Subcutaneous adipose tissue (tissue), 4 donors: ENCODE data around the gene TRIM38. TPM values are rescaled to one million over a fixed set of nuclear protein-coding genes. Genes with fewer than 3 reads are reported as not detected.

Experiments used
- CTCF ChIP-seq: fragments of 450-650 bp; IDR thresholded peaks from one replicate; pipeline ENCODE4 v1.5.1; 2016; ENCODE audit warnings: low read depth, mild to moderate bottlenecking, control low read depth, antibody characterized with exemption, moderate library complexity
- total RNA-seq, 4 donors: library from RNA; depleted of rRNA; stranded (reverse); fragments of >200 nt; gene quantifications; one replicate each; pipeline ENCODE4 v1.1.0, GENCODE V29; 2016

Gene TRIM38
- total RNA-seq, 4 donors from 2014 or later, result 10.2 to 20.4 (median 11.2) TPM

- TF ChIP-seq CTCF, result no peak
These were observed 29.3 kb downstream of the TRIM38 start for GRCh38 chr6:25991785-25992412.

DNA sequence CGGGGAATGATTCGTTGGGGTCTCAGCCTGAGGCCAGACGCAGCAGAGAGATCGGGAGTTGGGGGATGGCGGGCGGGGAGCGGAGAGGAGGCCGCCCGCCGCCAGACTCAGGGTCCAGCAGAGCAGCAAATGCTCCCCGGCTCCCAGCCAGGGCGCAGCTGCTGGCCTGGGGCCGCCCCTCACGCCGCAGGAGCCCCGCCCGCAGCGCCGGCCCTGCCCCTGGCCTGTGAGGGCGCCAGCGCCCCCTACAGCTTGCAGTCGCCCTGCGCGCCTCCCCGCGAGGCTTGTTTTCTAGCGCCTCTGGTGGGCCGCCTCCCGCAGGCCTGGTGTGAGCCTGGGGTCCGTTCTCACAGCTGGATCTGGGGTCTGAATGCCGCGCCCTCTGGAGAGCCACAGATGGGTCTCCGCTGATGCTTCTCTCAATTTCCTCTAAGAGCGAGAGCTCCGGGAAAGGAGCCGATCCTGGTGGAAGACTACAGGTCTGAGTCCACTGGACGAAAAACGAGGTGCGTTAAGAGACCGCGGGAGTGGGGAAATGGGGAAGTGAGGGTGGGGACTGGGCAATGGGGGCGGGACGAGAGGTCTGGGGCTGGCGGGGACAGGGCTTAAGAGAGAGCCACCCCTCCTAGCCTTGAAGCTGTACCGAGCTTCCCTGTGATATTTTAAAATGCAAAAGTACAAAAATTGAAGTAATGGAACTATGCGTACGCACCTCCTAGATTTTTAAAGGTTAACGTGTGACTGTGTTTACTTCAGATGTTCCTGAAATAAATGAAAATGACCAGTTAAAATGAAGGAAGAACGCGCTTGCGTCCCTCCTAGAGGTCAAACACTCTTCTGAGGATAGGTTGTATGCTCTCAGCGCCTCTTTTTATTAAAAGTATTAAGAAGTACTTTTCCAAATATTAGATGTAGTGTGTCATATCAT lies 30.1 kb downstream of the TRIM38 start:
- TF ChIP-seq CTCF, result no peak

DNA sequence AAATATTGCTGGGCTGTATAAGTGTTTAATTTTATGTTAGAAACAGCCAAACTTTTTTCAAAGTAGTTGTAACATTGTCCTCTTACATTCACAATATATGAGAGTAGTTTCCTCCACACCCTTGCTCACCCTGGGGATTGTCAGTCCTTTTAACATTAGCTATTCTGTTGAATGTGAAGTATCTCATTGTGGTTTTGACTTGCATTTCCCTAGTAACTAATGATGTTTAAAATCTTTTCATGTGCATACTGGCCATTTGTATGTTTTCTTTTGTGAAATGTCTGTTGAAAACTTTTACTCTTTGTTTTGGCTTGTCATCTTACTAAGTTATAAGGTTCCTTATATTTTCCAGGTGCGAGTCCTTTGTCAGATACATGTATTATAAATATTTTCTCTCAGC lies 32.9 kb downstream of the TRIM38 start:
- no peak for TF ChIP-seq CTCF

GRCh38 chr6:25997921-25998320 lies 35.3 kb downstream of the TRIM38 start:
- no peak for TF ChIP-seq CTCF

GRCh38 chr6:25998379-25998778 lies 35.8 kb downstream of the TRIM38 start:
- TF ChIP-seq CTCF, result no peak

DNA sequence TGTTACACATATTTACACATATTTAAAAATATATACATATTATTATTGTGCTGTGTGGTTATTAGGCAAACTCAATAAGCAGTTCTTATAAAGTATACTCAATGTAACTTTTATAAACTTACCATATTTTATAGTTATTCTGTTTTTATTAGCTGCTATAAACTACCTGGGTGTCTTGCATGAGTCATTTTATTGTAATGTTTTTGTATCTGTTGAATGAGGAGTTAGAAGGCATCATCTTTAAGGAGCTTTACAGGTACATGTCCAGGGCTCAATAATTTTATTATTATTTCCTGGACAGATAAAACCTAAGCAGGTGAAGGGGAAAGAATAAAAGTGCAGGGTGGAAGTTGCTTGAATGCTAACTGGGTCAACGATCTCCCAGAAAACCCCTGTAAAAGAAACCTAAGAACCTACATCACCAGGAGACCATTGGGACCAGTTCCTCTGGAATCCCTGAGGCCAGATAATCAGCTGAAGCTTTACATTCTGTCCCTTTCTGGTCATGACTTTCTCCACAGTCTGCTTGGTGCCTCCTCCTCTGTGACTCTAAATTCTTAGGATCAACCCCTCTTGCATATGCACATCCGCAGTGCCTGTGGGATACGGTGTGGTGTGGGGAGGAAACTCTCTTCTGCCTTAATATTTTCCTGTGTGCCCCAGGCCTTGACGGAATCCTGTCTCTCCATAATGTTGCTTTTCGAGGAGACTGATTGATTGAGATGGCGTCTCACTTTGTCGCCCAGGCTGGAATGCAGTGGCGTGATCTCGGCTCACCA lies 38.0 kb downstream of the TRIM38 start:
- TF ChIP-seq CTCF, result no peak
